GM23338 (cell line): Measurements from ENCODE around the gene PIGV. TPM values are rescaled to one million over a fixed set of nuclear protein-coding genes. Genes with fewer than 3 reads are reported as not detected.

Source experiments
- ATAC-seq: fragments of 200-7000 bp; cut with Tn5 transposase; 3 replicates; pipeline ENCODE4 v1.9.1; 2020
- DNase-seq: peaks from one replicate; pipeline ENCODE4 v3.0.0-alpha.2; 2015; ENCODE audit warnings: low spot score
- H2AFZ ChIP-seq: fragments of 200-600 bp; sonication (generic); 2 replicates; pipeline ENCODE4 v1.8.0; 2016; ENCODE audit warnings: antibody characterized with exemption, mild to moderate bottlenecking, moderate library complexity
- H3F3A ChIP-seq: fragments of 200-600 bp; sonication (generic); replicated peaks from 2 replicates; pipeline ENCODE4 v1.8.0; 2017; ENCODE audit warnings: antibody characterized with exemption, mixed run types, low read depth
- H3K27ac ChIP-seq: fragments of 200-600 bp; sonication (generic); 2 replicates; pipeline ENCODE4 v1.6.1; 2016; ENCODE audit warnings: low read depth
- H3K27me3 ChIP-seq: fragments of 200-600 bp; sonication (generic); 2 replicates; pipeline ENCODE4 v1.8.0; 2016; ENCODE audit warnings: mild to moderate bottlenecking, mixed run types, moderate library complexity; ENCODE audit not compliant: insufficient read depth
- H3K36me3 ChIP-seq: fragments of 200-600 bp; sonication (generic); 2 replicates; pipeline ENCODE4 v1.8.0; 2016; ENCODE audit warnings: mild to moderate bottlenecking; ENCODE audit not compliant: insufficient read depth
- H3K4me1 ChIP-seq: fragments of 200-600 bp; sonication (generic); 2 replicates; pipeline ENCODE4 v1.8.0; 2016; ENCODE audit warnings: mild to moderate bottlenecking, moderate library complexity; ENCODE audit not compliant: insufficient read depth
- H3K4me2 ChIP-seq: fragments of 200-600 bp; sonication (generic); 2 replicates; pipeline ENCODE4 v1.7.1; 2017; ENCODE audit warnings: mixed run types
- H3K4me3 ChIP-seq: fragments of 200-600 bp; sonication (generic); 2 replicates; pipeline ENCODE4 v1.6.1; 2016; ENCODE audit warnings: mixed run types
- H3K79me2 ChIP-seq: fragments of 200-600 bp; sonication (generic); replicated peaks from 2 replicates; pipeline ENCODE4 v1.8.0; 2017; ENCODE audit warnings: mild to moderate bottlenecking; ENCODE audit not compliant: insufficient read depth
- H3K9me2 ChIP-seq: fragments of 200-600 bp; sonication (generic); 2 replicates; pipeline ENCODE4 v1.8.0; 2017; ENCODE audit not compliant: insufficient read depth
- H4K20me1 ChIP-seq: fragments of 200-600 bp; sonication (generic); replicated peaks from 2 replicates; pipeline ENCODE4 v1.8.0; 2017; ENCODE audit warnings: mild to moderate bottlenecking; ENCODE audit not compliant: insufficient read depth
- H3K27ac Mint-ChIP-seq: 2 replicates; pipeline ENCODE4 v1.8.0; 2020; ENCODE audit warnings: inconsistent platforms, mild to moderate bottlenecking, moderate library complexity, mixed read lengths
- H3K27me3 Mint-ChIP-seq: 3 replicates; pipeline ENCODE4 v1.8.0; 2022; ENCODE audit warnings: low read depth, mild to moderate bottlenecking, moderate library complexity, mixed read lengths, inconsistent platforms; ENCODE audit not compliant: insufficient read depth, poor library complexity
- H3K36me3 Mint-ChIP-seq: 3 replicates; pipeline ENCODE4 v1.8.0; 2021; ENCODE audit warnings: low read depth, mild to moderate bottlenecking, inconsistent platforms, moderate library complexity, mixed read lengths
- H3K4me1 Mint-ChIP-seq: 3 replicates; pipeline ENCODE4 v1.8.0; 2020; ENCODE audit warnings: mild to moderate bottlenecking, inconsistent platforms, mixed read lengths
- H3K4me3 Mint-ChIP-seq: 3 replicates; pipeline ENCODE4 v1.8.0; 2021; ENCODE audit warnings: moderate library complexity, mild to moderate bottlenecking, inconsistent platforms, mixed read lengths
- H3K9me3 Mint-ChIP-seq: 3 replicates; pipeline ENCODE4 v1.8.0; 2020; ENCODE audit warnings: moderate library complexity, mild to moderate bottlenecking, inconsistent platforms, mixed read lengths
- CREB1 ChIP-seq: fragments of 250-450 bp; sonication (Bioruptor Pico); IDR thresholded peaks from 2 replicates; pipeline ENCODE4 v1.5.0; 2020; ENCODE audit warnings: low read depth, mild to moderate bottlenecking, moderate library complexity
- EZH2 ChIP-seq: fragments of 200-600 bp; sonication (generic); IDR thresholded peaks from one replicate; pipeline ENCODE4 v1.8.0; 2017; ENCODE audit warnings: antibody characterized with exemption, mild to moderate bottlenecking, low read depth; ENCODE audit not compliant: unreplicated experiment
- EZH2phosphoT487 ChIP-seq: fragments of 200-600 bp; sonication (generic); IDR thresholded peaks from one replicate; pipeline ENCODE4 v1.8.1; 2018; ENCODE audit warnings: antibody characterized with exemption; ENCODE audit not compliant: unreplicated experiment
- JUNB ChIP-seq: IDR thresholded peaks from one replicate; pipeline ENCODE4 v1.6.1; 2016; ENCODE audit warnings: antibody characterized with exemption; ENCODE audit not compliant: unreplicated experiment
- NANOG ChIP-seq: IDR thresholded peaks from 2 replicates; pipeline ENCODE4 v1.6.1; 2016; ENCODE audit warnings: antibody characterized with exemption, borderline replicate concordance
- POLR2AphosphoS5 ChIP-seq: IDR thresholded peaks from 2 replicates; pipeline ENCODE4 v1.6.1; 2016; ENCODE audit warnings: antibody characterized with exemption, low read depth
- STAT1 ChIP-seq: IDR thresholded peaks from one replicate; pipeline ENCODE4 v1.6.1; 2016; ENCODE audit warnings: antibody characterized with exemption; ENCODE audit not compliant: unreplicated experiment
- ZNF114 ChIP-seq: fragments of 250-450 bp; sonication (Bioruptor Pico); IDR thresholded peaks from 2 replicates; pipeline ENCODE4 v1.5.0; 2020; ENCODE audit warnings: mild to moderate bottlenecking, moderate library complexity
- ZNF331 ChIP-seq: fragments of 250-450 bp; sonication (Bioruptor Pico); IDR thresholded peaks from 2 replicates; pipeline ENCODE4 v1.5.0; 2020; ENCODE audit warnings: low read depth, mild to moderate bottlenecking, moderate library complexity
- polyA plus RNA-seq: library from polyadenylated mRNA; unstranded; fragments of >200 nt; fragmentation: Nextera tagmentation; extraction: Ambion mirVana; gene quantifications from 2 replicates; pipeline ENCODE4 v1.2.1, GENCODE V29; 2016
- total RNA-seq: library from RNA; depleted of rRNA; stranded (reverse); fragments of >200 nt; shearing (Covaris generic); gene quantifications from 2 replicates; pipeline ENCODE4 v1.2.3, GENCODE V29; 2014
- TF ChIP-seq, protein P1 (sequence below): IDR thresholded peaks from one replicate; pipeline ENCODE4 v1.6.1; 2018; ENCODE audit warnings: antibody characterized with exemption; ENCODE audit not compliant: unreplicated experiment
- TF ChIP-seq, protein P2 (sequence below): IDR thresholded peaks from 2 replicates; pipeline ENCODE4 v1.6.1; 2016; ENCODE audit warnings: antibody characterized with exemption
- TF ChIP-seq, protein P3 (sequence below): fragments of 250-450 bp; sonication (Bioruptor Pico); IDR thresholded peaks from 2 replicates; pipeline ENCODE4 v1.5.0; 2020; ENCODE audit warnings: mild to moderate bottlenecking, moderate library complexity
- TF ChIP-seq, protein P4 (sequence below), 2 experiments: fragments of 200-600 bp in 1 of 2; sonication (generic) in 1 of 2; conservative IDR thresholded peaks; 2 replicates each; pipeline versions ENCODE4 v1.5.1 to v1.6.1; 2016 to 2017; ENCODE audit warnings: antibody characterized with exemption in 2 of 2, low read depth in 2 of 2, mild to moderate bottlenecking in 2 of 2, moderate library complexity in 1 of 2

Gene PIGV
- total and polyA plus RNA-seq, 2 experiments from 2014 or later: 4.5 to 12.6 TPM

DNA sequence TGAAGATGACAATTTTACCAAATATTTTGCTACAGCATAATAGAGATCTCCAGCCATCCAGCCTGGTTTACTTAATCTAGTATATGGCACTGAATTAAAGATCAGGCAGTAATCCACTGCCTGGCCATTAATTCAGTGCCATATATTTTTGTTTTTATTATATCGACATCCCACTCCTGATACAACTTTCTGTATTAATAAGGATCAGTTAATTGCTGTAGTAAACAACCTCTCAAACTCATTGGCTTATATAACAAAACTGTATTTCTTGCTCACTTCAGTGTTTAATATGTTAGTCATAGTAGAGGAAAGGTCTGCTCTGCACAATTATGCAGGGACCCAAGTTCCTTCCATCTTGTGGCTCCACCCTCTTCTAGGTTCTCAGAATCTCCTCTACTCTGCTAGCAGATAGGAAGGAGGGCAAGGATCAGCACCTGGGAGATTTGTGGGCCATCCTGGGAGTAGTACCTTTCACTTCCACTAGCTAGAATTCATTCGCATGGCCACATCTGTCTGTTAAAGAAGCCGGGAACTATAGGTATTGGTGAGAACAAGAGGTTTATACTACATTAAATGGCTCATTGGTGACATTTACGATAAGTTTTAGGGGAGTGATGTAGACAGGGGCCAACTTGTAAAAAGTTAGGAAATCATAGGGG, 35.1 kb downstream of the PIGV start:
- peaks cover 21% of the 10 kb centered on the region for H3K27me3 Mint-ChIP-seq
- peaks cover 15% of the 10 kb centered on the region for H3K9me3 Mint-ChIP-seq
- peak; percentile 24 for ATAC-seq
- H3K4me3 ChIP-seq: no peak overlapping the region
- peaks cover 20% of the 10 kb centered on the region for H3K4me1 ChIP-seq
- no peaks in the 10 kb centered on the region for H4K20me1 ChIP-seq
- H3F3A ChIP-seq: peaks cover 3% of the 10 kb centered on the region; the same call in 1 of the 2 replicates
- peaks cover 6% of the 10 kb centered on the region for H3K36me3 Mint-ChIP-seq
- no peak overlapping the region for H3K4me3 Mint-ChIP-seq
- no peak overlapping the region for H3K4me2 ChIP-seq
- TF ChIP-seq, protein P1, sequence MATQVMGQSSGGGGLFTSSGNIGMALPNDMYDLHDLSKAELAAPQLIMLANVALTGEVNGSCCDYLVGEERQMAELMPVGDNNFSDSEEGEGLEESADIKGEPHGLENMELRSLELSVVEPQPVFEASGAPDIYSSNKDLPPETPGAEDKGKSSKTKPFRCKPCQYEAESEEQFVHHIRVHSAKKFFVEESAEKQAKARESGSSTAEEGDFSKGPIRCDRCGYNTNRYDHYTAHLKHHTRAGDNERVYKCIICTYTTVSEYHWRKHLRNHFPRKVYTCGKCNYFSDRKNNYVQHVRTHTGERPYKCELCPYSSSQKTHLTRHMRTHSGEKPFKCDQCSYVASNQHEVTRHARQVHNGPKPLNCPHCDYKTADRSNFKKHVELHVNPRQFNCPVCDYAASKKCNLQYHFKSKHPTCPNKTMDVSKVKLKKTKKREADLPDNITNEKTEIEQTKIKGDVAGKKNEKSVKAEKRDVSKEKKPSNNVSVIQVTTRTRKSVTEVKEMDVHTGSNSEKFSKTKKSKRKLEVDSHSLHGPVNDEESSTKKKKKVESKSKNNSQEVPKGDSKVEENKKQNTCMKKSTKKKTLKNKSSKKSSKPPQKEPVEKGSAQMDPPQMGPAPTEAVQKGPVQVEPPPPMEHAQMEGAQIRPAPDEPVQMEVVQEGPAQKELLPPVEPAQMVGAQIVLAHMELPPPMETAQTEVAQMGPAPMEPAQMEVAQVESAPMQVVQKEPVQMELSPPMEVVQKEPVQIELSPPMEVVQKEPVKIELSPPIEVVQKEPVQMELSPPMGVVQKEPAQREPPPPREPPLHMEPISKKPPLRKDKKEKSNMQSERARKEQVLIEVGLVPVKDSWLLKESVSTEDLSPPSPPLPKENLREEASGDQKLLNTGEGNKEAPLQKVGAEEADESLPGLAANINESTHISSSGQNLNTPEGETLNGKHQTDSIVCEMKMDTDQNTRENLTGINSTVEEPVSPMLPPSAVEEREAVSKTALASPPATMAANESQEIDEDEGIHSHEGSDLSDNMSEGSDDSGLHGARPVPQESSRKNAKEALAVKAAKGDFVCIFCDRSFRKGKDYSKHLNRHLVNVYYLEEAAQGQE: no peak
- TF ChIP-seq CREB1 (no peak), ZNF114 (CRISPR knock-in tag) (no peak), NANOG (no peak), POLR2AphosphoS5 (no peak), EZH2 (no peak), EZH2phosphoT487 (no peak), JUNB (no peak), ZNF331 (CRISPR knock-in tag) (no peak), STAT1 (no peak)
- TF ChIP-seq, protein P2, sequence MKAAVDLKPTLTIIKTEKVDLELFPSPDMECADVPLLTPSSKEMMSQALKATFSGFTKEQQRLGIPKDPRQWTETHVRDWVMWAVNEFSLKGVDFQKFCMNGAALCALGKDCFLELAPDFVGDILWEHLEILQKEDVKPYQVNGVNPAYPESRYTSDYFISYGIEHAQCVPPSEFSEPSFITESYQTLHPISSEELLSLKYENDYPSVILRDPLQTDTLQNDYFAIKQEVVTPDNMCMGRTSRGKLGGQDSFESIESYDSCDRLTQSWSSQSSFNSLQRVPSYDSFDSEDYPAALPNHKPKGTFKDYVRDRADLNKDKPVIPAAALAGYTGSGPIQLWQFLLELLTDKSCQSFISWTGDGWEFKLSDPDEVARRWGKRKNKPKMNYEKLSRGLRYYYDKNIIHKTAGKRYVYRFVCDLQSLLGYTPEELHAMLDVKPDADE: no peak
- TF ChIP-seq, protein P3, sequence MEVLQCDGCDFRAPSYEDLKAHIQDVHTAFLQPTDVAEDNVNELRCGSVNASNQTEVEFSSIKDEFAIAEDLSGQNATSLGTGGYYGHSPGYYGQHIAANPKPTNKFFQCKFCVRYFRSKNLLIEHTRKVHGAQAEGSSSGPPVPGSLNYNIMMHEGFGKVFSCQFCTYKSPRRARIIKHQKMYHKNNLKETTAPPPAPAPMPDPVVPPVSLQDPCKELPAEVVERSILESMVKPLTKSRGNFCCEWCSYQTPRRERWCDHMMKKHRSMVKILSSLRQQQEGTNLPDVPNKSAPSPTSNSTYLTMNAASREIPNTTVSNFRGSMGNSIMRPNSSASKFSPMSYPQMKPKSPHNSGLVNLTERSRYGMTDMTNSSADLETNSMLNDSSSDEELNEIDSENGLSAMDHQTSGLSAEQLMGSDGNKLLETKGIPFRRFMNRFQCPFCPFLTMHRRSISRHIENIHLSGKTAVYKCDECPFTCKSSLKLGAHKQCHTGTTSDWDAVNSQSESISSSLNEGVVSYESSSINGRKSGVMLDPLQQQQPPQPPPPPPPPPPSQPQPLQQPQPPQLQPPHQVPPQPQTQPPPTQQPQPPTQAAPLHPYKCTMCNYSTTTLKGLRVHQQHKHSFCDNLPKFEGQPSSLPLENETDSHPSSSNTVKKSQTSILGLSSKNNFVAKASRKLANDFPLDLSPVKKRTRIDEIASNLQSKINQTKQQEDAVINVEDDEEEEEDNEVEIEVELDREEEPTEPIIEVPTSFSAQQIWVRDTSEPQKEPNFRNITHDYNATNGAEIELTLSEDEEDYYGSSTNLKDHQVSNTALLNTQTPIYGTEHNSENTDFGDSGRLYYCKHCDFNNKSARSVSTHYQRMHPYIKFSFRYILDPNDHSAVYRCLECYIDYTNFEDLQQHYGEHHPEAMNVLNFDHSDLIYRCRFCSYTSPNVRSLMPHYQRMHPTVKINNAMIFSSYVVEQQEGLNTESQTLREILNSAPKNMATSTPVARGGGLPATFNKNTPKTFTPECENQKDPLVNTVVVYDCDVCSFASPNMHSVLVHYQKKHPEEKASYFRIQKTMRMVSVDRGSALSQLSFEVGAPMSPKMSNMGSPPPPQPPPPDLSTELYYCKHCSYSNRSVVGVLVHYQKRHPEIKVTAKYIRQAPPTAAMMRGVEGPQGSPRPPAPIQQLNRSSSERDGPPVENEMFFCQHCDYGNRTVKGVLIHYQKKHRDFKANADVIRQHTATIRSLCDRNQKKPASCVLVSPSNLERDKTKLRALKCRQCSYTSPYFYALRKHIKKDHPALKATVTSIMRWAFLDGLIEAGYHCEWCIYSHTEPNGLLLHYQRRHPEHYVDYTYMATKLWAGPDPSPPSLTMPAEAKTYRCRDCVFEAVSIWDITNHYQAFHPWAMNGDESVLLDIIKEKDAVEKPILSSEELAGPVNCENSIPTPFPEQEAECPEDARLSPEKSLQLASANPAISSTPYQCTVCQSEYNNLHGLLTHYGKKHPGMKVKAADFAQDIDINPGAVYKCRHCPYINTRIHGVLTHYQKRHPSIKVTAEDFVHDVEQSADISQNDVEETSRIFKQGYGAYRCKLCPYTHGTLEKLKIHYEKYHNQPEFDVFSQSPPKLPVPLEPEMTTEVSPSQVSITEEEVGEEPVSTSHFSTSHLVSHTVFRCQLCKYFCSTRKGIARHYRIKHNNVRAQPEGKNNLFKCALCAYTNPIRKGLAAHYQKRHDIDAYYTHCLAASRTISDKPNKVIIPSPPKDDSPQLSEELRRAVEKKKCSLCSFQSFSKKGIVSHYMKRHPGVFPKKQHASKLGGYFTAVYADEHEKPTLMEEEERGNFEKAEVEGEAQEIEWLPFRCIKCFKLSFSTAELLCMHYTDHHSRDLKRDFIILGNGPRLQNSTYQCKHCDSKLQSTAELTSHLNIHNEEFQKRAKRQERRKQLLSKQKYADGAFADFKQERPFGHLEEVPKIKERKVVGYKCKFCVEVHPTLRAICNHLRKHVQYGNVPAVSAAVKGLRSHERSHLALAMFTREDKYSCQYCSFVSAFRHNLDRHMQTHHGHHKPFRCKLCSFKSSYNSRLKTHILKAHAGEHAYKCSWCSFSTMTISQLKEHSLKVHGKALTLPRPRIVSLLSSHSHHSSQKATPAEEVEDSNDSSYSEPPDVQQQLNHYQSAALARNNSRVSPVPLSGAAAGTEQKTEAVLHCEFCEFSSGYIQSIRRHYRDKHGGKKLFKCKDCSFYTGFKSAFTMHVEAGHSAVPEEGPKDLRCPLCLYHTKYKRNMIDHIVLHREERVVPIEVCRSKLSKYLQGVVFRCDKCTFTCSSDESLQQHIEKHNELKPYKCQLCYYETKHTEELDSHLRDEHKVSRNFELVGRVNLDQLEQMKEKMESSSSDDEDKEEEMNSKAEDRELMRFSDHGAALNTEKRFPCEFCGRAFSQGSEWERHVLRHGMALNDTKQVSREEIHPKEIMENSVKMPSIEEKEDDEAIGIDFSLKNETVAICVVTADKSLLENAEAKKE (CRISPR knock-in tag): no peak
- TF ChIP-seq, protein P4, sequence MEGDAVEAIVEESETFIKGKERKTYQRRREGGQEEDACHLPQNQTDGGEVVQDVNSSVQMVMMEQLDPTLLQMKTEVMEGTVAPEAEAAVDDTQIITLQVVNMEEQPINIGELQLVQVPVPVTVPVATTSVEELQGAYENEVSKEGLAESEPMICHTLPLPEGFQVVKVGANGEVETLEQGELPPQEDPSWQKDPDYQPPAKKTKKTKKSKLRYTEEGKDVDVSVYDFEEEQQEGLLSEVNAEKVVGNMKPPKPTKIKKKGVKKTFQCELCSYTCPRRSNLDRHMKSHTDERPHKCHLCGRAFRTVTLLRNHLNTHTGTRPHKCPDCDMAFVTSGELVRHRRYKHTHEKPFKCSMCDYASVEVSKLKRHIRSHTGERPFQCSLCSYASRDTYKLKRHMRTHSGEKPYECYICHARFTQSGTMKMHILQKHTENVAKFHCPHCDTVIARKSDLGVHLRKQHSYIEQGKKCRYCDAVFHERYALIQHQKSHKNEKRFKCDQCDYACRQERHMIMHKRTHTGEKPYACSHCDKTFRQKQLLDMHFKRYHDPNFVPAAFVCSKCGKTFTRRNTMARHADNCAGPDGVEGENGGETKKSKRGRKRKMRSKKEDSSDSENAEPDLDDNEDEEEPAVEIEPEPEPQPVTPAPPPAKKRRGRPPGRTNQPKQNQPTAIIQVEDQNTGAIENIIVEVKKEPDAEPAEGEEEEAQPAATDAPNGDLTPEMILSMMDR (conservative IDR thresholded peaks at IDR 0.05; ENCODE audit: low read depth in 2 of 2): no peak
- H2AFZ ChIP-seq: no peak overlapping the region
- no peak overlapping the region for H3K27ac ChIP-seq
- H3K79me2 ChIP-seq: no peaks in the 10 kb centered on the region
- H3K9me2 ChIP-seq: no peaks in the 10 kb centered on the region
- peaks cover 20% of the 10 kb centered on the region for H3K4me1 Mint-ChIP-seq
- DNase-seq: peak; percentile 58
- peaks cover 3% of the 10 kb centered on the region; the same call in 1 of the 2 replicates for H3K27me3 ChIP-seq
- H3K27ac Mint-ChIP-seq: no peak overlapping the region
- H3K36me3 ChIP-seq: no peaks in the 10 kb centered on the region
